ENCODE data around the gene KCTD12. TPM values are rescaled to one million over a fixed set of nuclear protein-coding genes. Genes with fewer than 3 reads are reported as not detected.
"Not testable (repeated sequence)": the region's sequence is repeated elsewhere in the genome, so short reads cannot be mapped to it uniquely, and the experiment has no call there.

KCTD12 gene
- total and polyA plus RNA-seq, 2 donors: 59.7 to 383 TPM

DNA sequence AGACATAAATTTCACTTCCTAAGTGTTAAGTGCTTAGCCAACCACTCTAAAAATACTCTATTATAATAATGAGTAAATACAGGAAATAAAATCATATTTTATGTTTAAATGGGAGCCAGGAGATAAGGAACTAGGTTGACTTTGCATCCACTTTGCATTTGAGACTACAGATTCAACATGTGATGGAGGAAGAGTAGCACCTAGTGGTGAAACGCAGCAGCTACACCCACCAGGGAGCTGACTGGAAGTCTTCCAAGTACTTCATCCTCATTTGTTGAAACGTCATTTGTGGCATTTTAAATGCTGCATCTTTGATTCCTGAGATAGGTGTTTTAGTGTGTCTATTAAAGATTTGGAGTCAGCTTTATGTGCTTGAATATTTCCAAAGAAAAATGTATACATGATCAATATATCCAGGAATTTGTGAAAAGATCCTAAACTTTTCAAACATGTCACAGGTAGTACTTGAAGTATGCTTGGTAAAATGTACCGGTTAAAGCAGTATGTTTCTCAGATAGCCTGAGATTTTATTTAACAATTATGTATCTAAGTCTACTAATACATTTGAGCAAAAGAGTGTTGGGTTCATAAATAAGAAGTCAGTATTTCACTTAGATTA, 17.4 kb upstream of the KCTD12 start:
- WGBS: 20% methylated on average over 3 of the region's 3 CpGs
- no peak for DNase-seq (ENCODE audit: extremely low spot score)

DNA sequence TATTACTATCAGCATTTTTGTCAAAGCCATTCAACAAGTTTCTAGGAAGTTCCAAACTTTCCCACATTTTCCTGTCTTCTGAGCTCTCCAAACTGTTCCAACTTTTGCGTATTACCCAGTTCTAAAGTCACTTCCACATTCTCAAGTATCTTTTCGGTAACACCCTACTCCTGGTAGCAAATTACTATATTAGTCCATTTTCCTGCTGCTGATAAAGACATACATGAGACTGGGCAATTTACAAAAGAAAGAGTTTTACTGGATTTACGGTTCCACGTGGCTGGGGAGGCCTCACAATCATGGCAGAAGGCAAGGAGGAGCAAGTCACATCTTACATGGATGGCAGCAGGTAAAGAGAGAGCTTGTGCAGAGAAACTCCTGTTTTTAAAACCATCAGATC, 12.9 kb upstream of the KCTD12 start:
- 96% methylated on average over 4 of the region's 4 CpGs for WGBS
- not testable (repeated sequence) for H3K4me3 ChIP-seq (ENCODE audit: low read depth, low read length); DNase-seq (ENCODE audit: extremely low spot score); H3K36me3 ChIP-seq (ENCODE audit: insufficient read depth); H3K27ac ChIP-seq (ENCODE audit: low read depth); H3K4me1 ChIP-seq (ENCODE audit: insufficient read depth)

More for the DNA sequence above, 17.4 kb upstream of the KCTD12 start:
- Histone ChIP-seq H3K4me3 (ENCODE audit: low read depth, low read length) (no peak overlapping the region), H3K27ac (ENCODE audit: low read depth) (no peak overlapping the region), H3K36me3 (ENCODE audit: insufficient read depth) (peaks cover 2% of the 10 kb centered on the region), H3K4me1 (ENCODE audit: insufficient read depth) (no peaks in the 10 kb centered on the region)

DNA sequence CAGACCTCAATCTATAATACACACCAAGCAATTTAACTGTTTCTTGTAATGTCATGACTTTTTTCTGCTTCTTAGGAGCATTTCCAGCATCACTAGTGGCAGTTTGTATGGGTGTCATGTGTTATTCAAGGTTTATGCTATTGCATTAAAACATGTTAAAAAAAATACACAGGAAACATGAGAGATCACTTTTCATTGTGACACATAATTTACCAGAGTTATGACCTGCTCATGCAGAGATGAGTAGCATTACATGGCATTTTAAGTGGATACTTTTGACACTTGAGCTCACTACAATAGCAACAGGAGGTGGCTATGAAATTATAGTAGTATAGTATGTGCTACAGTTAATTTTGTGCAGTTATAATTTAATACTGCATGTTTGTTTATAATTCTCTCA, 11.0 kb upstream of the KCTD12 start:
- DNase-seq (ENCODE audit: extremely low spot score); H3K4me3 ChIP-seq (ENCODE audit: low read depth, low read length); H3K4me1 ChIP-seq (ENCODE audit: insufficient read depth); H3K36me3 ChIP-seq (ENCODE audit: insufficient read depth); H3K27ac ChIP-seq (ENCODE audit: low read depth): not testable (repeated sequence)

DNA sequence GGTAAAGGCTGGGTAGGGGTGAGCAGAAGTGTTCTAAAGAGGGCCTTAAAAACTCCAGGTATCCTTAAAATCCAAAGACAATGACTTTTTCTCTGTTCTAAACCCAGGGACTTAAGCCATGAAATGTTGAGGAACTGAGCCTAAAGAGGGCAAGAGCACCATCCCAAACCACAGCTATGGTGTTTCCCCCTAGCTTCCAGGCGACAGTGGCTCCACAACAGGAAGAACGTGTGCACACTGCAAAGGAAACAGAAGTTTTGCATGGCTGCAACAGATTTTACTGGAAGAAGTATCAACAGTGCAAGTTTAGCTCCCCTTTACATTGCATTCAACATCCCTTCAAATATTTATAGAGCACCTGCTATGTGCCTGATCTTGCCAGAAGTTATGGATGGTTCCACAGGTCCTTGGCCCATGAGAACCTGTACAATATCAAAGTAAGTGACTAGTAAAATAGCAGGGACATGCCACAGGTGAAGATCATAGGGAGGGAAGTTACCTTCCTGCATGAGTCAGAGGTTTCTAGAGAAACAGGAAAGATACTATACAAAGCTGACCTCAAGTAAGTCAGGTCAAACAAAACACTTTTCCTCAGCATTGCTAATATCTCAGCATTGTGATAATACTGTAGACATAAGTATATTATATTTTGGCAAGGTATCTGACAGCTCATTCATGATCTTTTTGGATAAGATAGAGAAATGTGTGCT, 8.4 kb upstream of the KCTD12 start:
- H3K4me3 ChIP-seq (ENCODE audit: low read depth, low read length): no peak overlapping the region
- no peak overlapping the region for H3K27ac ChIP-seq (ENCODE audit: low read depth)
- 53% methylated on average over 2 of the region's 2 CpGs for WGBS
- peaks cover 2% of the 10 kb centered on the region for H3K36me3 ChIP-seq (ENCODE audit: insufficient read depth)
- no peaks in the 10 kb centered on the region for H3K4me1 ChIP-seq (ENCODE audit: insufficient read depth)
- DNase-seq (ENCODE audit: extremely low spot score): no peak

DNA sequence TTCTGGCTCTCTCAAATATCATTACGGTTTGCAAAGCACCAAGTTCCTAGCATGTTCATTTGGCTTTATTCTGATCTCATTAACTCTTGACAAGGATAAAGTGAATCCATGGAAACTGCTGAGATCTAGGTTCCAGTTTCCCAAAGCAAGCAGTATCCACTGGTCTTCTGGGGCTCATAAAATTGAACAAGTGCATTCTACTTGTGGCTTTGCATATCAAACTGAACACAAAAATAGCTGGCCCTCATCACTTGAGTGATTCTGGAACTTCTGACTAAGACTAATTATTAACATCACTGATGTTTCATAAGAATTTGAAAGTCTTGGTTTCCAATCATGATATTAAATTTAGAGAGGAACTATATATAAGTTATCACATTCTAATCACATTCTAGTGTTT, 6.3 kb upstream of the KCTD12 start:
- Histone ChIP-seq H3K4me1 (ENCODE audit: insufficient read depth) (no peaks in the 10 kb centered on the region), H3K27ac (ENCODE audit: low read depth) (no peak overlapping the region), H3K36me3 (ENCODE audit: insufficient read depth) (no peaks in the 10 kb centered on the region), H3K4me3 (ENCODE audit: low read depth, low read length) (no peak overlapping the region)
- DNase-seq (ENCODE audit: extremely low spot score): no peak
- 54% methylated on average over 1 of the region's 1 CpG for WGBS

DNA sequence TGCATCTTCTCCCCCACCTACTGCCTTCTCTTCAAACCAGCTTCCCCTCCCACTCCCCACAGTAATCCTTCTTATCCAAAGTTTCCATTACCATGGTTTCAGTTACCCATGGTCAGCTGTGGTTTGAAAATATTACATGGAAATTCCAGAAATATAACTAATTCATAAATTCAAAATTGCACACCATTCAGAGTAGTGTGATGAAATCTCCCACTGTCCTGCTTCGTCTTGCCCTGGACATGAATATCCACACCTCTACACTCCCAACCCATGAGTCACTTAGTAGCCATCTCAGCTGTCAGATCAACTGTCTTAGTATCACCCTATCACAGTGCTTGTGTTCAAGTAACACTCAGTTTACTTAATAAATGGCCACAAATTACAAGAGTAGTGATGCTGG, 3.8 kb upstream of the KCTD12 start:
- Histone ChIP-seq H3K27ac (ENCODE audit: low read depth) (no peak overlapping the region), H3K36me3 (ENCODE audit: insufficient read depth) (no peaks in the 10 kb centered on the region), H3K4me3 (ENCODE audit: low read depth, low read length) (no peak overlapping the region), H3K4me1 (ENCODE audit: insufficient read depth) (no peaks in the 10 kb centered on the region)
- 89% methylated on average over 1 of the region's 1 CpG for WGBS
- DNase-seq (ENCODE audit: extremely low spot score): no peak

DNA sequence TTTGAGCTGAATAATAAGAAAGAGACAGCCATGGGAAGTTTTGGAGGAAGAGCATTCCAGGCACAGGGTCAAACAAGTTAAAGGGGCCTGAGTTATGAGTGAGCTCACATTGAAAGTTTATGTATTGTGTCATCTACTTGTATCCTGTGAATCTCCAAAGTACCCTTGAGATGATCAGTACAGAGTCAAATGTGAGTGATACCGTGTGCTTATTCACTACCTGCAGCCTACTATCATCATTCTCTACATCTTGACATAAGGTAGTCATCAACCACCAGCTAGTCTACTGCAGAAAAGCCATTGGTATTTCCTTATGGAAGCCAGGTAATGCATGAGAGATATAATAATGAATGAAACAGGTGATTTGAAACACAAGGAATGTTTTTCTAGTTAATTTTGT, 3.0 kb upstream of the KCTD12 start:
- Histone ChIP-seq H3K4me1 (ENCODE audit: insufficient read depth) (no peaks in the 10 kb centered on the region), H3K27ac (ENCODE audit: low read depth) (no peak overlapping the region), H3K4me3 (ENCODE audit: low read depth, low read length) (no peak overlapping the region), H3K36me3 (ENCODE audit: insufficient read depth) (no peaks in the 10 kb centered on the region)
- DNase-seq (ENCODE audit: extremely low spot score): no peak
- 89% methylated on average over 1 of the region's 1 CpG for WGBS

DNA sequence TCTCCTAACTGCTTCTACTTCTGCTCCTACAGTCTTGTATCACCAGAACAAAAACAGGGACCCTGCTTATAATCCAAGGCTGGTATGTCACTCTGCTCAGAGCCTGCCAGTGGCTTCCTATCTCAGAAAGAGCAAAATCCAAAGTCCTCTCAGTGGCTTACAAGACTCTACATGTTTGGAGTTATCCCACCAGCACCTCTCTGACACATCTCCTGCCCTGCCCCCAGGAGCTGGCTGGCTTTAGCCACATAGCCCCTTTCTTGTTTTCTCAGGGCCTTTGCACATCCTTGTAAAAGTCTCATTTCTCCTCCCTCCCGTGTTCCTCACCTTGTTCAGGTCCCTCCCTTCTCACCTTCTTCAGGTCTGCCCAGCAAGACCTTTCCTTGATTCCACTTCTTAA, 2.2 kb upstream of the KCTD12 start:
- 85% methylated on average over 1 of the region's 1 CpG for WGBS
- no peak overlapping the region for H3K27ac ChIP-seq (ENCODE audit: low read depth)
- no peak for DNase-seq (ENCODE audit: extremely low spot score)

DNA sequence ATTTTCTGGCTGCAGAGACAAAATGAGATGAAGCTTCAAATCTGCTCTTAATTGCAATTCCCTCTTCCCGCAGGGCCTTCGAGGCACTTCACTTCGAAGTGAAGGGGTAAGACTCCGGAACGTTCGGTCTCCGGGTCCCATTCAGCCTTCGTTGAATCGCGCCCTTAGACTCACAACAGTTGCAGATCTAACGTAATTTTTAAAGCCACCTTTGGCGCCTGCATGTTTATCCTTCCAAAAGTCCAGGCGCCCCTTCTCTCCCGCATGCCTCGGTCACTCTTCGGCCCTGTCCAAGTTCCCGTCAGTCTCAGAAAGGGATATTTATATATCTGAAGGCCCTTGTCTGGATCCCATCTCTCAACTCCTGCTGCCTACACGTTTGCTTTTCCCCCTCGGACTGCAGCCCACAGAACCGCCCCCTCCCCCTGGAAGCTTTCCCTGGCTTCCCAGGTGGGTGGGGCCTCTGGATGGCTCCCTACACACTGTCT, 915 bp upstream of the KCTD12 start:
- DNase-seq (ENCODE audit: extremely low spot score): no peak
- Histone ChIP-seq H3K4me3 (ENCODE audit: low read depth, low read length) (peak overlapping the region; percentile 69), H3K36me3 (ENCODE audit: insufficient read depth) (no peaks in the 10 kb centered on the region), H3K4me1 (ENCODE audit: insufficient read depth) (no peaks in the 10 kb centered on the region), H3K27ac (ENCODE audit: low read depth) (peak overlapping the region; percentile 73)
- 9% methylated on average over 20 of the region's 20 CpGs for WGBS

More for the DNA sequence above, 2.2 kb upstream of the KCTD12 start:
- H3K4me3 ChIP-seq (ENCODE audit: low read depth, low read length): no peak overlapping the region
- no peaks in the 10 kb centered on the region for H3K36me3 ChIP-seq (ENCODE audit: insufficient read depth)
- no peaks in the 10 kb centered on the region for H3K4me1 ChIP-seq (ENCODE audit: insufficient read depth)

DNA sequence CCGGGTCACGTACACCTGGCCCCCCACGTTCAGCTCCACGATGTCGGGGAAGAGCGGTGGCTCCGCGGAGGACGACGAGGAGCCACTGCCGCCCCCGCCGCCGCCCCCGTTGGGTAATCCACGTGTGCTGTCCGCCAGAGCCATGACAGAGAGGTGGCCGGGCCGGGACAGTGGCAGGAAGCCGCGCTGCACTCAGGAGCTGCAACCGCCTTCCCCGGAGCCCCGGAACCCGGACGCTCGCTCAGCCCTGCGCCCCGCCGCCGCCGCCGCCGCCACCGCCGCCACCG, 257 bp downstream of the KCTD12 start:
- H3K4me1 ChIP-seq (ENCODE audit: insufficient read depth): no peaks in the 10 kb centered on the region
- peak overlapping the region; percentile 85 for H3K27ac ChIP-seq (ENCODE audit: low read depth)
- no peak for DNase-seq (ENCODE audit: extremely low spot score)
- H3K4me3 ChIP-seq (ENCODE audit: low read depth, low read length): peak overlapping the region; percentile 69
- no peaks in the 10 kb centered on the region for H3K36me3 ChIP-seq (ENCODE audit: insufficient read depth)
- WGBS: 1% methylated on average over 36 of the region's 37 CpGs

DNA sequence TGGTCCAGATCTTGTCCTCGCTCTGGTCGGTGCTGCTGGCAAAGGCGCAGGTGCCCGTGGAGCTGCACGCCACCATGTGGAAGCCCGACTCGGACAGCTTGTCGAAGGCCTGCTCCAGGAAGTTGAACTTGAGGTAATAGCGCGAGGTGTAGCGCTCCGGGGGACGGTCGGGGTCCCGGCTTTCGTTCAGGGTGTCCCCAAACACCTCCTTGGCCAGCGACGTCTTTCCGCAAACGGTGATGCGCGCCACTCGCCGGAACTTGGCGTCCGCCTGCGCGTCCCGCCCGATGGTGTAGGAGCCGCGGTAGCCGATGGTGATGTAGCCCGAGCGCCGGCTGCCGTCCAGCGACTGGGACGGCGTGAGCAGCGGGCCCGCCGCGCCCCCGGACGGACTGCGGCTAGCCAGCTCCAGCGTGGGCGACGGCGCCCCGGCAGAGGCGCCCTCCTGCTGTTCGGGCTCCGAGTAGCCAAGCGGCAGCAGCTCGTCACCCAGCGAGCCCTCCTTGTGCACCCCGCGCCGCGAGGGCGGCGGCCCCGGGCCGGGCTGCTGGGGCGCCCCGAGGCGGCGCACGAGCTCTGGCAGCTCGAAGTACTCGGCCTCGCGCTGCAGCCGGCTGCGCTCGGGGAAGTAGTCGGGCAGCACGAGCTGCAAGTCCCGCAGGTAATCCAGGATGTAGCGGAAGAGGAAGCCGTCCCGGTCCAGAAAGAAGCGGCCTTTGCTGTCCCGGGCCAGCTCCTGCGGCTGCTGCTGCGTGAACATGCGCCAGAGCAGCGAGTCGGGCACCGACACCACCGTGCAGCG, 801 bp downstream of the KCTD12 start:
- Histone ChIP-seq H3K36me3 (ENCODE audit: insufficient read depth) (no peaks in the 10 kb centered on the region), H3K4me1 (ENCODE audit: insufficient read depth) (no peaks in the 10 kb centered on the region), H3K27ac (ENCODE audit: low read depth) (peak overlapping the region; percentile 85), H3K4me3 (ENCODE audit: low read depth, low read length) (peak overlapping the region; percentile 69)
- DNase-seq (ENCODE audit: extremely low spot score): no peak
- under 1% methylated on average over 94 of the region's 94 CpGs for WGBS

DNA sequence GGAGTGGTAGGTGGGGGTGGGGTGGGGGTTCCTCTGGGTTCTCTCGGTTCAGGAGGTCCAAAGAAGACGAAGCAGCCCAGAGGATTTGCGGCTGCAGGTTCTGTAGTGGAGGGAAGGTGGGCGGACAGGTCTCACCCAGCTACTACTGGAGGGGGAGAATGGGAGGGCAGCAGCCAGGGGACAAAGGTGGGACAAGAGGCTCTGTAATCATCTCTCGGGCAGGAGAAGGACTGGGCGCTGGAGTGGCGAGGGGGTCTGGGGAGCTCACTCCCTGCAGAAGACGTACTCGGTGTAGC, 1.4 kb downstream of the KCTD12 start:
- WGBS: 4% methylated on average over 9 of the region's 9 CpGs
- no peaks in the 10 kb centered on the region for H3K4me1 ChIP-seq (ENCODE audit: insufficient read depth)

DNA sequence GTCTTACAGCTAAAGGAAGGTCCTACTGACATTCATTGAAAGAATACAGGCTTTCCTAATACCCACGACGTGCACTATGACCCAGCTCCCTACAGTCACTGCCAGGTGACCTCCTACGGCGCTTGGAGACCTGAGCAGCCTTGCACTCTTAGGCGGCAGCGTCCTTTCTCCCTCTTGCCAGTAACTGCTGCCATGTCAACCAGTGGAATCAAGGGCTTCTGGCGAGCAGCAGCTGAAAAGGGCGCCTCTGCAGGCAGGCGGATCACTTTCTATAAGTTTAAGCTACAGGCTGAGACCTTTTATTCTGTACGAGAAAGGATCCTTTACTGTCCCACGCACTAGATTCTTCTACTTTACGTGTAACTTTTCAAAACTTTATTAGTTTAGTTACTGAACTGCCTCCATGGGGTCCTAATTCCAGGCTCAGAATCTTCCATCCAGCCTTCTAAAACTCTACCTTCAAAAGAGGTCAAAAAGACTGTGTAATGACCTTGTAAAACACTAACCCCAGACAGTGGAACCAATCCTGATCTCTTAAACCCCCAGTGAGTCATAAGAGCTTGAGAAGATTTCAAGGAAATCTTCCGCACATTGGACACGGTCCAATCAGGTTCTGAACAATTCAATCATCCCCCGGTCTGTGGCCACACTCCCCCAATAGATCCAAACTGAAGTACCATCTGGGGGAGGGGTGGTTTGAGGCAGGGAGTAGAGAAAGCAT, 1.9 kb downstream of the KCTD12 start:
- no peak for DNase-seq (ENCODE audit: extremely low spot score)
- Histone ChIP-seq H3K27ac (ENCODE audit: low read depth) (no peak overlapping the region), H3K4me1 (ENCODE audit: insufficient read depth) (no peaks in the 10 kb centered on the region), H3K4me3 (ENCODE audit: low read depth, low read length) (peak overlapping the region; percentile 69), H3K36me3 (ENCODE audit: insufficient read depth) (no peaks in the 10 kb centered on the region)
- 9% methylated on average over 15 of the region's 15 CpGs for WGBS

More for the DNA sequence above, 1.4 kb downstream of the KCTD12 start:
- peak overlapping the region; percentile 38 for H3K27ac ChIP-seq (ENCODE audit: low read depth)
- no peaks in the 10 kb centered on the region for H3K36me3 ChIP-seq (ENCODE audit: insufficient read depth)
- peak overlapping the region; percentile 69 for H3K4me3 ChIP-seq (ENCODE audit: low read depth, low read length)
- no peak for DNase-seq (ENCODE audit: extremely low spot score)

All from urinary bladder (tissue), 4 donors.